Esophagus muscularis mucosa (tissue), 3 donors: ENCODE measurements around the gene TRIM74.
"Not testable (repeated sequence)": the region's sequence is repeated elsewhere in the genome, so short reads cannot be mapped to it uniquely, and the experiment has no call there.

Experiments
- EP300 ChIP-seq: sonication (generic); formaldehyde crosslinking; IDR thresholded peaks from one replicate; pipeline ENCODE4 v1.6.1; 2017; ENCODE audit warnings: antibody characterized with exemption
- TF ChIP-seq, protein P1 (sequence below), 3 experiments: fragments of 200-600 bp in 2 of 3; fragments of 450-650 bp in 1 of 3; sonication (generic) in 2 of 3; IDR thresholded peaks; one replicate each; pipeline ENCODE4 v1.5.1; 2017 to 2019; ENCODE audit warnings: antibody characterized with exemption in 3 of 3, mild to moderate bottlenecking in 2 of 3, moderate library complexity in 1 of 3

DNA sequence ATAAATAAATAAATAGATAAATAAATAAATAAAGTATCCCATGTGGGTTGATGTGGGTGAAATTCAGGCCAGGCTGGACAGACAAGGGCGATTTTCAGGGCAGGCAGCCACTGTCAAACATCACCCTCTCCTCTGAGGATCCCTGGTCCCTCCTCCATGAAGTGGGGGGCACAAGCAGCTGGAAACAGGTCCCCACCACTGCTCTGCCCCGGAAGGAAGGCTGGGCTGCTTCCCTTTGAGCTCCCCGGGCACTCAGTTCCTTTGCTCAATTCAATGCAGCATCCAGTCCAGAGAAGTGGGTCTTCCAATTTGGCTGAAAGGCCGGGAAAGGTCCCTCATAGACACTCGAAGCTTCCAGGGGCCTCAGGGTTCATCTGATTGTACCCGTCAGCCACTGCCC is 11.1 kb upstream of the TRIM74 start:
- not testable (repeated sequence) for TF ChIP-seq EP300
- TF ChIP-seq, protein P1, sequence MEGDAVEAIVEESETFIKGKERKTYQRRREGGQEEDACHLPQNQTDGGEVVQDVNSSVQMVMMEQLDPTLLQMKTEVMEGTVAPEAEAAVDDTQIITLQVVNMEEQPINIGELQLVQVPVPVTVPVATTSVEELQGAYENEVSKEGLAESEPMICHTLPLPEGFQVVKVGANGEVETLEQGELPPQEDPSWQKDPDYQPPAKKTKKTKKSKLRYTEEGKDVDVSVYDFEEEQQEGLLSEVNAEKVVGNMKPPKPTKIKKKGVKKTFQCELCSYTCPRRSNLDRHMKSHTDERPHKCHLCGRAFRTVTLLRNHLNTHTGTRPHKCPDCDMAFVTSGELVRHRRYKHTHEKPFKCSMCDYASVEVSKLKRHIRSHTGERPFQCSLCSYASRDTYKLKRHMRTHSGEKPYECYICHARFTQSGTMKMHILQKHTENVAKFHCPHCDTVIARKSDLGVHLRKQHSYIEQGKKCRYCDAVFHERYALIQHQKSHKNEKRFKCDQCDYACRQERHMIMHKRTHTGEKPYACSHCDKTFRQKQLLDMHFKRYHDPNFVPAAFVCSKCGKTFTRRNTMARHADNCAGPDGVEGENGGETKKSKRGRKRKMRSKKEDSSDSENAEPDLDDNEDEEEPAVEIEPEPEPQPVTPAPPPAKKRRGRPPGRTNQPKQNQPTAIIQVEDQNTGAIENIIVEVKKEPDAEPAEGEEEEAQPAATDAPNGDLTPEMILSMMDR (IDR thresholded peaks at IDR 0.05): not testable (repeated sequence)
